ENCODE data around the gene HDAC4.

DNA sequence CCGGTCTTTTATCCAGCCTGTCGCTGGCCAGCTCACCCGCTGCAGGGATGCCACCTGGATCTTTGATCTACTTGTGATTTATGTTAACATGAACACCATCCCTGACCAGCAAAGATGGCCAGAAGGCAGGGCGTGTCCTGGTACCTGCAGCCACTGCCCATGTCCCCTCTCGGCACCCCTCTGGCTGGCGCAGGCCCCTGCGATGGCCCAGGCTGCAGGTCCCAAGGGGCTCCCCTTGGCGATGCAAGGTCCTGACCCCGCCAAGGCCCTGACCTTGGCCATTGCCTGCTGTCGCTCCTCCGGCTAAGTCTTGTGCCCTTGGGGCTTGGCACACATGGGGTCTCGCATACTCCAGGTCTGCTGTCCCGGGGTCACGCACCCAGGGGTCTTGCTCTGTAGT, 338.1 kb downstream of the HDAC4 start:
- TF ChIP-seq, protein P1, sequence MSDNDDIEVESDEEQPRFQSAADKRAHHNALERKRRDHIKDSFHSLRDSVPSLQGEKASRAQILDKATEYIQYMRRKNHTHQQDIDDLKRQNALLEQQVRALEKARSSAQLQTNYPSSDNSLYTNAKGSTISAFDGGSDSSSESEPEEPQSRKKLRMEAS (IDR thresholded peaks at IDR 0.05) = no peak
- TF ChIP-seq EGR1 (IDR thresholded peaks at IDR 0.05) = no peak
- TF ChIP-seq EP300 (IDR thresholded peaks at IDR 0.05; ENCODE audit: borderline replicate concordance) = no peak
- TF ChIP-seq, protein P2, sequence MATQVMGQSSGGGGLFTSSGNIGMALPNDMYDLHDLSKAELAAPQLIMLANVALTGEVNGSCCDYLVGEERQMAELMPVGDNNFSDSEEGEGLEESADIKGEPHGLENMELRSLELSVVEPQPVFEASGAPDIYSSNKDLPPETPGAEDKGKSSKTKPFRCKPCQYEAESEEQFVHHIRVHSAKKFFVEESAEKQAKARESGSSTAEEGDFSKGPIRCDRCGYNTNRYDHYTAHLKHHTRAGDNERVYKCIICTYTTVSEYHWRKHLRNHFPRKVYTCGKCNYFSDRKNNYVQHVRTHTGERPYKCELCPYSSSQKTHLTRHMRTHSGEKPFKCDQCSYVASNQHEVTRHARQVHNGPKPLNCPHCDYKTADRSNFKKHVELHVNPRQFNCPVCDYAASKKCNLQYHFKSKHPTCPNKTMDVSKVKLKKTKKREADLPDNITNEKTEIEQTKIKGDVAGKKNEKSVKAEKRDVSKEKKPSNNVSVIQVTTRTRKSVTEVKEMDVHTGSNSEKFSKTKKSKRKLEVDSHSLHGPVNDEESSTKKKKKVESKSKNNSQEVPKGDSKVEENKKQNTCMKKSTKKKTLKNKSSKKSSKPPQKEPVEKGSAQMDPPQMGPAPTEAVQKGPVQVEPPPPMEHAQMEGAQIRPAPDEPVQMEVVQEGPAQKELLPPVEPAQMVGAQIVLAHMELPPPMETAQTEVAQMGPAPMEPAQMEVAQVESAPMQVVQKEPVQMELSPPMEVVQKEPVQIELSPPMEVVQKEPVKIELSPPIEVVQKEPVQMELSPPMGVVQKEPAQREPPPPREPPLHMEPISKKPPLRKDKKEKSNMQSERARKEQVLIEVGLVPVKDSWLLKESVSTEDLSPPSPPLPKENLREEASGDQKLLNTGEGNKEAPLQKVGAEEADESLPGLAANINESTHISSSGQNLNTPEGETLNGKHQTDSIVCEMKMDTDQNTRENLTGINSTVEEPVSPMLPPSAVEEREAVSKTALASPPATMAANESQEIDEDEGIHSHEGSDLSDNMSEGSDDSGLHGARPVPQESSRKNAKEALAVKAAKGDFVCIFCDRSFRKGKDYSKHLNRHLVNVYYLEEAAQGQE (IDR thresholded peaks at IDR 0.05; ENCODE audit: low read depth) = no peak
- TF ChIP-seq CEBPB (IDR thresholded peaks at IDR 0.05) = no peak
- no peak for TF ChIP-seq TEAD4 (IDR thresholded peaks at IDR 0.05)
- TF ChIP-seq TAF1 (IDR thresholded peaks at IDR 0.05; ENCODE audit: low read depth) = no peak
- TF ChIP-seq TCF12 (IDR thresholded peaks at IDR 0.05; ENCODE audit: low read depth) = no peak
- TF ChIP-seq YY1 (IDR thresholded peaks at IDR 0.05; ENCODE audit: low read depth) = no peak
- TF ChIP-seq, protein P3, sequence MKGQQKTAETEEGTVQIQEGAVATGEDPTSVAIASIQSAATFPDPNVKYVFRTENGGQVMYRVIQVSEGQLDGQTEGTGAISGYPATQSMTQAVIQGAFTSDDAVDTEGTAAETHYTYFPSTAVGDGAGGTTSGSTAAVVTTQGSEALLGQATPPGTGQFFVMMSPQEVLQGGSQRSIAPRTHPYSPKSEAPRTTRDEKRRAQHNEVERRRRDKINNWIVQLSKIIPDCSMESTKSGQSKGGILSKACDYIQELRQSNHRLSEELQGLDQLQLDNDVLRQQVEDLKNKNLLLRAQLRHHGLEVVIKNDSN (IDR thresholded peaks at IDR 0.05) = no peak
- TF ChIP-seq RAD21 (IDR thresholded peaks at IDR 0.05; ENCODE audit: low read depth) = no peak
- no peak for TF ChIP-seq ZBTB7A (IDR thresholded peaks at IDR 0.05; ENCODE audit: low read depth)
- no peak for TF ChIP-seq FOXM1 (IDR thresholded peaks at IDR 0.05; ENCODE audit: borderline replicate concordance, low read depth)
- TF ChIP-seq NFIC (IDR thresholded peaks at IDR 0.05) = no peak

Measured in Ishikawa (cell line).